PC-9 (cell line): Measurements from ENCODE around the gene NUFIP2.

Source experiments
- EZH2 ChIP-seq: fragments of 200-600 bp; sonication (generic); IDR thresholded peaks from 2 replicates; pipeline ENCODE4 v1.8.0; 2017; ENCODE audit warnings: antibody characterized with exemption, low read depth
- TF ChIP-seq, protein P1 (sequence below): fragments of 200-600 bp; sonication (generic); conservative IDR thresholded peaks from 2 replicates; pipeline ENCODE4 v1.6.1; 2017; ENCODE audit warnings: mixed run types, antibody characterized with exemption, mild to moderate bottlenecking, moderate library complexity

DNA sequence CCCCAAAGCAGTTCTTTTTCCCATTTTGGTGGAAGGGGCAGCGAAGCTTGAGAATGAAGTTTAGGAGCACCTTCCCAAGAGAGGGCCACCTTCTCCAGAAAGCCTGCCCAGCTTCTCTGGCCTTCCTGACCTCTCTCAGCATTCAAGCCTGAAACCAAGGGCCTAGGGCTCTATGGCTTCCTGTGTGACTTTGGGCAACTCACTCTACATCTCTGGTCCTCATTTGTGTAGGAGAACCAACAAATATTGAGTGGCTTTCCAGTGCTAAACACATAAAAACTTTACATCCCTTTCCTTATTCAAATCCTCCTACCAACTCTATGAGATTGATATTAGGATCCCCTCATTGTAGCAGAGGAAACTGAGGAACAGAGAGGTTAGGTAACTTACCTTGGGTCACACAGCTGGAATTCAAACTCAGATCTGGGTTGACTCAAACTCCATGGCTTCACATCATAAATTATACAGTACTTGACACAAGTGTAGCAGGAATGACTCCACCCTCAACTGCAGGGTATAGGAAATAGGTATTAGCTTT, 81.8 kb downstream of the NUFIP2 start:
- TF ChIP-seq, protein P1, sequence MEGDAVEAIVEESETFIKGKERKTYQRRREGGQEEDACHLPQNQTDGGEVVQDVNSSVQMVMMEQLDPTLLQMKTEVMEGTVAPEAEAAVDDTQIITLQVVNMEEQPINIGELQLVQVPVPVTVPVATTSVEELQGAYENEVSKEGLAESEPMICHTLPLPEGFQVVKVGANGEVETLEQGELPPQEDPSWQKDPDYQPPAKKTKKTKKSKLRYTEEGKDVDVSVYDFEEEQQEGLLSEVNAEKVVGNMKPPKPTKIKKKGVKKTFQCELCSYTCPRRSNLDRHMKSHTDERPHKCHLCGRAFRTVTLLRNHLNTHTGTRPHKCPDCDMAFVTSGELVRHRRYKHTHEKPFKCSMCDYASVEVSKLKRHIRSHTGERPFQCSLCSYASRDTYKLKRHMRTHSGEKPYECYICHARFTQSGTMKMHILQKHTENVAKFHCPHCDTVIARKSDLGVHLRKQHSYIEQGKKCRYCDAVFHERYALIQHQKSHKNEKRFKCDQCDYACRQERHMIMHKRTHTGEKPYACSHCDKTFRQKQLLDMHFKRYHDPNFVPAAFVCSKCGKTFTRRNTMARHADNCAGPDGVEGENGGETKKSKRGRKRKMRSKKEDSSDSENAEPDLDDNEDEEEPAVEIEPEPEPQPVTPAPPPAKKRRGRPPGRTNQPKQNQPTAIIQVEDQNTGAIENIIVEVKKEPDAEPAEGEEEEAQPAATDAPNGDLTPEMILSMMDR: no peak
- TF ChIP-seq EZH2: no peak
